LNCaP clone FGC (cell line): Measurements from ENCODE around the gene PGPEP1.

Experiments
- DNase-seq: peaks from one replicate; pipeline ENCODE4 v3.0.0-alpha.2; 2011; ENCODE audit warnings: low read depth
- H3K4me3 ChIP-seq: 2 replicates; pipeline ENCODE4 v1.5.1; 2011; ENCODE audit warnings: mild to moderate bottlenecking, low read depth, low read length, control low read depth
- CTCF ChIP-seq: IDR thresholded peaks from 2 replicates; pipeline ENCODE4 v1.5.1; 2012; ENCODE audit warnings: mild to moderate bottlenecking; ENCODE audit not compliant: control insufficient read depth, insufficient read depth; ENCODE audit errors: extremely low read depth

PGPEP1 gene

GRCh38 chr19:18300930-18301717 lies 39.3 kb upstream of the PGPEP1 start:
- no peak for DNase-seq
- TF ChIP-seq CTCF: no peak

DNA sequence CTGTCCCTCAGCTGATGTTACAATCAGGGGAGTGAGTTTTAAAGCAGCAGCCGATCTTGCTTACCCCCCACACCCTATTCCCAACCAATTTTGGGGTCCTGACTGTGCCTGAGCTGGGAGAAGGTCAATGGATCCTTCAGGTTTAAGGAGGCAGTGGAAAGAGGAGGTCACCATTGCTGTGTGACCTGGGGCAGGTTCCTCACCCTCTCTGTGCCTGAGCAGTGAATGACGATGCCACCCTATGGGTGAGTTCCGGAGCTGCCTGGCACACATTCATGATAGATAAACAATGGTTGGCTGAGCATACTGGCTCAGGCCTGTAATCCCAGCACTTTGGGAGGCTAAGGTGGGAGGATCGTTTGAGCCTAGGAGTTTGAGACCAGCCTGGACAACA lies 38.7 kb upstream of the PGPEP1 start:
- H3K4me3 ChIP-seq: no peak overlapping the region
- no peak for DNase-seq
- no peak for TF ChIP-seq CTCF

More at GRCh38 chr19:18300930-18301717, 39.3 kb upstream of the PGPEP1 start:
- no peak overlapping the region for H3K4me3 ChIP-seq

DNA sequence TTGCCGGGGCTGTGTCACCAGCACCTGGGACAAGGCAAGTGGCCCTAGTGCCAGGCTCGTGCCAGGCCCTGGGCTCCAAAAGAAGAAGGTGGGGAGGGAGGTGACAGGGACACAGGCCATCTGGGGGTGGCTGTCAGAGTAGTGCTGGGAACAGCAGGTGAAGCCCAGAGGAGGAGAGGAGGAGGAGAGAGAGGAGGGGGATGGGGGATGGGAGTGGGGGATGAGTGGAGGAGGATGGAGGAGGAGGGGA lies 36.3 kb upstream of the PGPEP1 start:
- TF ChIP-seq CTCF: no peak
- no peak for DNase-seq
- H3K4me3 ChIP-seq: no peak overlapping the region

DNA sequence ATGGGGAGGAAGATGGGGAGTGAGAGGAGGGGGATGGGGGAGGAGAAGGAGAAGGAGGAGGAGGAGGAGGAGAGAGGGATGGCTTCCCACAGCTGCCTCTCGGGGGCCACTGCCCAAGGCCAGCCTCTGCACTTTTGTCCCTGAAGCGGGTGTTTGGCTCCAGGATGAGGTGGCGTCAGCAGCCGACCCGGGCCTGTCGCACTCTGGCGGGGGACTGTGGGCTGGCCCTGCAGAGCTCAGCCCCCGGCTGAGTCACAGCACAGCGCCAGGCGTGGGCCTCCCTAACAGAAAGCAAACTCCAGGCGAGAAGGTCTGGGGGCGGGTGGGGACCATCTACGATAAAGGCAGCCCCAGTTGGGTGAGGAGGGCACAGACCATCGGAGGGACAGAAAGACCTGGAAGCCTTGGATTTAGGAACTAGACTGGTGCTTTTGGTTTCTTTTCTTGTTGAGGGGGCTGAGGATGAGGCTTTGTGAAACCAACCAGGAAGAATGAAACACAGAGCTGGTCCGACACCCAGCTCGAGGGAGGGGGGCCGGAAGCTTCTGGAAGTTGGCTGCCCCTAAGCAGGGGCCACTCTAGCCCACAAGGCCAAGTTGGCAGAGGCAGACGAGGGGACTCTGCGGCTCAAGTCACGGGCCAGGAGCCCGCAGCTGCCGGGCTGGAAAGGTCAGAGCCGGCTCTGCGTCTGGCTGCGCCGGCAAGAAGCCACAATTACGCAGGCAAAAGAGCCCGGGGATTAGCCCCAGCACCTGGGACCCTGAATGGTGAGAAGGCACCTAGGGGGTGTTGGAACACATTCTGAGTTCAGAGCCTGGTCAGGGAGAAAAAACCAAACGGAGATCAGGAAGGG lies 35.7 kb upstream of the PGPEP1 start:
- no peak overlapping the region for H3K4me3 ChIP-seq
- no peak for TF ChIP-seq CTCF
- no peak for DNase-seq

DNA sequence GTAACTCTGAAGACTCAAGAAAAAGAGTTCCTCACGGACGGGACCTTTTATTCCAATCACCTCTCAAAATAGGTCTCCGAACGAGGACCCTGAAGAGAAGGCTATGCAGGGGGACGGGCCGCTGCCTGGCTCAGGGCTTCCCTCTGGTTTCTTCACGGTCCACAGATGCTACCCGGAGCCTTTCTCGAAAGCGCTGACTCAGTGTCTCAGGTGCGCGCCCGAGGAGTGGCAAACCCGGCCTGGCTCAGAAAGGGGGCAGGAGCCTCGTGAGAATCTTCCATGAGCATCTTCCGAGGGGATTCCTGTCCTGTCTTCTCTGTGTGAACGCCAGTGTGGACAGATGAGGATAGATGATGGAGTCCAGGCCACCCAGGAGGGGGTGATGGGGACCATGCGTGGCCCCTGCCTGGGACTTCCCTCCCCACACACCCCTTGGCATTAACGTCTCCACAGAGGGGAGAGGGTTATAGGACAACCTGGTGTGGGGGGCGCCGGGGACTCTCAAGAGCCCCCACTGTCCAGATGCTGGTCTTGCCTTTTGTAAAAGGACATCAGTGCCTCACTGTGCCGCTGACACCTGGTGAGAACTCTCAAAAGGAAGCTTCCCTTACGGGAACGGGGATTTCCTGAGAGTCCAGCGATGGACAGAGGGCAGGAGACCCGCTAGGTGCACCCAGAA lies 34.0 kb upstream of the PGPEP1 start:
- DNase-seq: no peak
- no peak for TF ChIP-seq CTCF
- H3K4me3 ChIP-seq: no peak overlapping the region

DNA sequence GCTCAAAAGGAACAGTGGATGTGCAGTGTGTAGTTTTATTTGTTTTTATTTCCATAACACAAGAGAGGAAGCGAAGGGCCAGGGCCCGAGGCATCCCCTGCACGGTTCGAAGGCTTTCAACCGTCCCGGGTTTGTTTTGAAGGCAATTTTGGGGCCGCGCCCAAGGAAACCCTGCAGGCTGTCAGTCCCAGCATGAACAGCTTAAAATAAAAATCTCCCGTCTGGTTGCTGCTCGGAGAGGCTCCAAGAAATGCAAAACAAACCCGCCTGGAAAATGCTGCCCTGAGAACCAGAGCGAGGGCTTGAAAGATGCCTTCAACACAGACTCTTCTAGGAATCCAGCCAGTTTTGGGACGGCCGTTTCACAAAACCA lies 33.5 kb upstream of the PGPEP1 start:
- no peak overlapping the region for H3K4me3 ChIP-seq
- TF ChIP-seq CTCF: no peak
- no peak for DNase-seq
